Left ventricle myocardium inferior (tissue), 1 donor: ENCODE results near the gene EID2. TPM values are rescaled to one million over a fixed set of nuclear protein-coding genes. Genes with fewer than 3 reads are reported as not detected.

Source experiments
- DNase-seq: peaks from one replicate; pipeline ENCODE4 v3.0.0-alpha.2; 2020
- H3K27ac ChIP-seq: fragments of 200-600 bp; replicated peaks from 2 replicates; pipeline ENCODE4 v1.8.0; 2021
- H3K27me3 ChIP-seq: fragments of 200-600 bp; 2 replicates; pipeline ENCODE4 v1.8.0; 2021; ENCODE audit warnings: low read depth
- H3K36me3 ChIP-seq: fragments of 200-600 bp; 2 replicates; pipeline ENCODE4 v1.8.0; 2021
- H3K4me1 ChIP-seq: fragments of 200-600 bp; 2 replicates; pipeline ENCODE4 v1.8.0; 2021
- H3K4me3 ChIP-seq: fragments of 200-600 bp; 2 replicates; pipeline ENCODE4 v1.8.0; 2021; ENCODE audit warnings: mild to moderate bottlenecking, moderate library complexity
- H3K9me3 ChIP-seq: fragments of 200-600 bp; replicated peaks from 2 replicates; pipeline ENCODE4 v1.8.0; 2021
- CTCF ChIP-seq: fragments of 200-600 bp; IDR thresholded peaks from 2 replicates; pipeline ENCODE4 v1.8.0; 2021; ENCODE audit warnings: antibody characterized with exemption, mild to moderate bottlenecking, borderline replicate concordance
- intact Hi-C: fragments of 100-400 bp; cut with micrococcal nuclease; formaldehyde crosslinking; loops from one replicate; pipeline ENCODE4 v1.11.0; 2022
- total RNA-seq: library from RNA; stranded (reverse); fragmentation: NEBNext Ultra II Directional; extraction: Animal tissue kit (Norgen Biotek cat#: 25700); gene quantifications from one replicate; pipeline ENCODE4 v1.2.1, GENCODE V29; 2021
- donor health status: DM: no; HTN: yes; CAD: no; lungs with severe emphysema.

EID2 gene
- total RNA-seq, 1 donor from 2014 or later, result 9.8 TPM

- DNase-seq, result no peak
- peaks cover 8% of the 10 kb centered on the region for H3K4me1 ChIP-seq
- no peak overlapping the region for H3K27ac ChIP-seq
- H3K4me3 ChIP-seq, result no peak overlapping the region
- H3K36me3 ChIP-seq, result no peaks in the 10 kb centered on the region
- intact Hi-C loops, result no loop called here
- H3K9me3 ChIP-seq, result no peaks in the 10 kb centered on the region
- TF ChIP-seq CTCF, result no peak
- peaks cover 26% of the 10 kb centered on the region for H3K27me3 ChIP-seq
Measured at GRCh38 chr19:39544911-39545310, 5.0 kb upstream of the EID2 start.

GRCh38 chr19:39544226-39544903 is 4.4 kb upstream of the EID2 start:
- intact Hi-C loops, result no loop called here
- TF ChIP-seq CTCF, result no peak
- no peak overlapping the region for H3K27ac ChIP-seq
- H3K4me1 ChIP-seq, result peaks cover 10% of the 10 kb centered on the region
- H3K4me3 ChIP-seq, result no peak overlapping the region
- H3K36me3 ChIP-seq, result no peaks in the 10 kb centered on the region
- H3K9me3 ChIP-seq, result no peaks in the 10 kb centered on the region
- H3K27me3 ChIP-seq, result peaks cover 26% of the 10 kb centered on the region
- DNase-seq, result no peak

GRCh38 chr19:39543477-39543857 is 3.5 kb upstream of the EID2 start:
- Histone ChIP-seq H3K4me1 (peaks cover 19% of the 10 kb centered on the region), H3K4me3 (no peak overlapping the region), H3K9me3 (no peaks in the 10 kb centered on the region), H3K27ac (no peak overlapping the region), H3K27me3 (peaks cover 26% of the 10 kb centered on the region), H3K36me3 (no peaks in the 10 kb centered on the region)
- intact Hi-C loops, result no loop called here
- DNase-seq, result no peak
- no peak for TF ChIP-seq CTCF

GRCh38 chr19:39542206-39542605 is 2.2 kb upstream of the EID2 start:
- H3K4me1 ChIP-seq, result peaks cover 31% of the 10 kb centered on the region
- no peak for TF ChIP-seq CTCF
- H3K27me3 ChIP-seq, result peaks cover 19% of the 10 kb centered on the region
- H3K36me3 ChIP-seq, result no peaks in the 10 kb centered on the region
- intact Hi-C loops, result no loop called here
- H3K27ac ChIP-seq, result peak overlapping the region; percentile 37
- DNase-seq, result no peak
- no peak overlapping the region for H3K4me3 ChIP-seq
- no peaks in the 10 kb centered on the region for H3K9me3 ChIP-seq

- H3K4me1 ChIP-seq, result peaks cover 32% of the 10 kb centered on the region
- intact Hi-C loops, result no loop called here
- peak overlapping the region; percentile 97 for H3K27ac ChIP-seq
- no peaks in the 10 kb centered on the region for H3K9me3 ChIP-seq
- peaks cover 3% of the 10 kb centered on the region for H3K27me3 ChIP-seq
- H3K4me3 ChIP-seq, result peak overlapping the region; percentile 91
- H3K36me3 ChIP-seq, result no peaks in the 10 kb centered on the region
- no peak for DNase-seq
- no peak for TF ChIP-seq CTCF
Measured at GRCh38 chr19:39540333-39540673, 342 bp upstream of the EID2 start.
